Activated CD4-positive, CD25-positive, alpha-beta regulatory T cell treated with anti-CD3 and anti-CD28 coated beads, Interleukin-2, amount 50 U/mL, for 24 hours (primary cell): ENCODE measurements around the gene RPL10.

Source experiments
- ATAC-seq, 2 donors: fragments of 150-1000 bp; cut with Tn5 transposase; one replicate each; pipeline ENCODE4 v1.10.0; 2021; ENCODE audit warnings: mild to moderate bottlenecking in 1 of 2, moderate library complexity in 1 of 2

Gene RPL10

DNA sequence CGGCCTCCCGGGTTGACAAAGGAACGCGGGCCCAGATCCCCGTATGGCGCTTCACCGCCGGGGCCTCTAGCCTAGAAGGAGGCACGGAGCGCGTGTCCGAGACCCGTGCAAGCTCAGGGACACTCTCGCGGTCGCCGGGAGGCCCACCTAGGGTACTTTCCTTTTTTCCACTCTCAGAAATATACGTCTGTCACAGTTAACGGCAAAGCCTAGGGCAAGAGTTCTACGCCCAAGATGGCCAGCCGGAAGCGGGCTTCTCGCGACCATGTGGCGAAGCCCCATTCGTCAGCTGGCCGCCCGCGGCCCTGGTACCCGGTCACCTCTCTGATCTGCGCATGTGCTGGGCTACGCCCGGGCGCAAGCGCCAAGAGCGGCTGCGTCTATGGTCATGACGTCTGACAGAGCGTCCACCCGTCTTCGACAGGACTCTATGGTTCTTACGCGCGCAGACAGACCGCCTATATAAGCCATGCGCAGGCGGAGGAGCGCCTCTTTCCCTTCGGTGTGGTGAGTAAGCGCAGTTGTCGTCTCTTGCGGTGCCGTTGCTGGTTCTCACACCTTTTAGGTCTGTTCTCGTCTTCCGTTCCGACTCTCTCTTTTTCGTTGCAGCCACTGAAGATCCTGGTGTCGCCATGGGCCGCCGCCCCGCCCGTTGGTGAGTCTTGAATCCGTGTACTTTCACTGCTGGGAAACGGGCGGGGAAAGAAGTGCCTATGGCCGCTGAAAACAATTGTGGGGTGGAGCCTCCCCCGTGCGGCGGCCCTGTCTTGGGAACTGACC lies at the start of gene RPL10:
Gene RPL10 (plus strand): TSS at position 490 of the 780 bp plus-strand sequence. CDS start 143 bp downstream, at position 633.
- peak; percentile 74 to 75 for ATAC-seq

DNA sequence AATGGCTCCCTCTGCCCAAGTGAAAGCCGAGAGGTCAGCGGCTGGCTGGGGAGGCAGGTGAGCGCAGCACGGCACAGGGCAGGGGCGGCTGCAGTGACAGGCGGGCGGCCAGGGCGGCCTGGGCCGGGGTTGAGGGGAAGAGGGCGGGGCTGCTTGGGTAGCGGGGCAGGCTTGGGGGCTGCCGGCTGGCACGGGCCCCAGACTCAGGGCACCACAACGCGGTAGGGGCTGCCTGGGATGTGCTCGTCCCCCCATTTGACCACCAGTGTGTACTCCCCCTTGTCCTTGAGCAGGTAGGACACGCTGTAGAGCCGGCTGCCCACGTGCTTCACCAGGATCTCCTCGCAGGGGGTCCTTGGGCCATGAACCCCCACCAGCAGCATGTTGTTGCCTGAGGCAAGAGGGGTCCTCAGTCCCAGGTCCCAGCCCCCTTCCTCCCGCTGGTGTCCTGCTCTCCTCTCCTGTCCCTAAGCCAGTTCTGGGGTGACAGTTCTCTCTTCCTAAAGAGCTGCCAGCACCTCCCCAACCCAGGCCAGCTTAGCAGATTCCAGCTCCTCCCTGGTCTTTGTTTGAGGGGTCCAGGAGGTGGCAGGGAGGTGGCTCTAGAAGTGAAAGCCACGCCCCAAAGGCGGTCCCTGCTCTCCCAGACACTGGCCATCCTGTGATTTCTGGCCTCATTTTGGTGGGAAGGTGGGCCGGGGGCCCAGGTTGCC lies 49.4 kb upstream of the RPL10 start:
- ATAC-seq: no peak

DNA sequence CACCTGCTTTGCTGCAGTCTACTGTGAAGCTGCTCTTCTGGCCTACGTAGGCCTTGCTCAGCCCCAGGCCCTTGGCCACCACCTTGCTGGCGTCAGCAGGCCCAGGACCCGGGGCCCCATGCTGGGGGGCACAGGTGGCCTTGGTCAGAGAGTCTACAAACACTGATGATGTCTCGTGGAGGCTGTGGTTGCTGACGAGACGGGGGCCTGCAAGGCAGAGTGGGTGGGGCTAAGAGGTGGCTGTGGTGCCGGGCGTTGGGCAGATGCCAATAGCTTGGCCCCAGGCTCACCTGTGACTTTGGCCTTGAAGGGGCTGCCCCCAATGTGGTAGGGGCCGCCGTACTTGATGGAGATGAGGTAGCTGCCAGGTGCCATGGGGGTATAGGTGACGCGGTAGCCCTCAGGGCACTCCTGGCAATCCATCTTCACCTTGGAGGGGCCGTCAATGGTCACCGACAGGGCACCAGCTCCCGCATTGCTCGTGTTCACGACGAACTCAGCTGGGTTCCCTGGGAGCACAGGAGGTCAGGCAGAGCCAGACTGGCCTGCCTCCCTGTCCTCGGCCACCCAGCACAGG lies 48.7 kb upstream of the RPL10 start:
- ATAC-seq: no peak

DNA sequence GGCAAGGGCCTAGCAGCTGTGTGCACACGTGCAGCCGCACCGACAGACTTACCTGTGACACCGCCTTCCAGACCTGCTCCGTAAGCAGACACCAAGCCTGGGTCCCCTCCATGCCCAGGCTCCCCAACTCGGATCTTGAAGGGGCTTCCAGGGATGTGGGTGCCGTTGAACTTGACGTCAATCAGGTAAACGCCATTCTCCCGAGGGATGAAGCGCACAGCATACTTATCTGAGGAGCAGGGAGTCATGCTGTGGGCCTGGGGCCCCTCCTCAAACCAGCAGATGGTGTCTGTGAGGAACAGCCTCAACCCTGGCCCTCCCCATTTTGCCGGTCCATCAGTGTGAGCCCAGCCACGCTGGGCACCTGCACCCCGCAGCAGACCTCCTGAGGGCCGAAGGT lies 48.2 kb upstream of the RPL10 start:
- no peak for ATAC-seq

DNA sequence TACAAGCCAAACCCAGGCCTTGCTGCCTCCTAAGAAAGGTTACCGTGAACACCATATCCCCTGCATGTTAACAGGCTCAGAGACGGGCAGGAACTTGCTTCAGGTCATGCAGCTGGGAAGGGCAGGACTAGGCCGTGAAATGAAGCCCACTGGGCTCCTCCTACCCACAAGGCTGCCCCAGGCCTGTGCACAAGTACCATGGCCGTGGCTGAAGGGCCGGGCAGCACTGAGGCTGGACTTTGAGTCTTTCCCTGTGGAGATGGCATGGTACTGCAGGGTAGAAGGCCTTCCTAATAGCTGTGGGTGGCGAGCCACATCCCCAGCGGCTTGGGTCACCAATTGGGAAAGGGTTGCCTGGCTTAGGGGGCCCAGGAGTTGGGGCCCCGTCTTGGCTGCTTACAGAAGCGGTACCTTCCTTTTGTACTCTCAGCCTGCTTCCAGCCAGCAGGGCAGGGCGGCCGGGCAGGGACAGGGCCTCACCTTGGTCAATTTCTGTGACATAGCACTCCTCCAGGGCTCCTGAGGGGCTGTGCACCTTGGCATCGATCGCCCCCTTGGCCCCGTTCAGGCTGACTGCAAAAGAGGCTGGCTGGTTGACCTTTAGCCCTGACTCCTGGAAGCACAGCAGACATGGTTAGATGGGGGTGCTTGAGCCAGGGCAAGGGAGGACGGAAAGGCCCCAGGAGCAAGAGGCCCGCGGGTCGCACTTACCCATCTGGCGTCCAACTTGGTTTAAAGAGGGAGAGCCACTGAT lies 47.6 kb upstream of the RPL10 start:
- ATAC-seq: no peak

DNA sequence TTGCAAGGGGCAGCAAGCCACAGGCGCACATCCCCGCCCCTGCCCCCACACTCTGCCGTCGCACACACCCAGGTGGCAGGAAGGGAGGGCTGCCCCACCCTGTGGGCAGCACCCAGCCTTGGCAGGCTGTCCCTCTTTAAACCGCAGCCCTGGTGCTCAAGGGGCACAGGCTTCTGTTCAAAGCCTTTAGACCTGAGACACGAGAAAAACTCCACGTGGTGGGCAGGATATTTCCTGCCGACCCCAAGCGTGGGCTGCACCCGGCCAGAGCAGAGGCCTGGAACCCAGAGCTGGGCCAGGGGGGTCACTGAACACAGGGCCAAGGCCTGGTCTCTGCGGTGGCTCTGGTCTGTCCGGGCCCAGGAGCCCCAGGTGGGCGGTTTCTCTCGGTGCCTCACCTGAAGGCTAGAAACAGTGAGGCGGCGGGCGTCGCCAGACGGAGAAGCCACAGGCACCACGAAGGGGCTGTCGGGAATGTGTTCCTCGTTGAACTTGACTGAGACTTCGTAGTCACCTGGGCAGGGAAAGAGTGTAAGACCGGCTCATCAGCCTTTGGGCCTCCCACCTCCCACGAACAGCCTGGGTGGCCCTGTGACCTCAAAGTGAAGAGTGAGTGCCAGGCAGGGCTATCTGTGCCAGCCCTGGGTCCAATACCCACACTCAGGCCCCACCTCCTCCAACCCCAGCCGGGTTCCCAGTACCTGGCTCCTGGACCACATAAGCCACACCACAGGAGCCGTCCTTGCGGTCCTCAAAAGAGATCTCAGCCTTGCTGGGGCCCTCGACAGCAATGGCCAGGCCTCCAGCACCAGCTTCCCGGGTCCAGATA lies 46.8 kb upstream of the RPL10 start:
- ATAC-seq: peak; percentile 3 to 7

DNA sequence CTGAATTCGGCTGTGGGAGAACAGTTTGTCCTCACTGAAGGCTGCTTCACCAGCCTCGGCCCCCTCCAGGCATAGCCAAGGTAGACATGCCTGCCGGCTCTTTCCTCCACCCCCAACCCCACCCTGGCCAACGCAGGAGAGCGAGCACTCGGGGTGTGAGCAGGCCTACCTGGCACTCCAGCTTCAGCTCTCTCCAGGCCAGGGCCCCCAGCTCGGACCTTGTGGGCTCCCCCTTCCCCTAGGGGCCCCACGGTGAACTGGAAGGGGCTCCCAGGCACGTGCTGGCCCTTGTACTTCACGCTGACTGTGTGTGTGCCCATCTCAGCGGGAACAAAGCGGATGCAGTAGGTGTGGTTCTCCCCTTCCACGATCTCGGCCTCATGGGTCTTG lies 46.2 kb upstream of the RPL10 start:
- ATAC-seq: no peak

DNA sequence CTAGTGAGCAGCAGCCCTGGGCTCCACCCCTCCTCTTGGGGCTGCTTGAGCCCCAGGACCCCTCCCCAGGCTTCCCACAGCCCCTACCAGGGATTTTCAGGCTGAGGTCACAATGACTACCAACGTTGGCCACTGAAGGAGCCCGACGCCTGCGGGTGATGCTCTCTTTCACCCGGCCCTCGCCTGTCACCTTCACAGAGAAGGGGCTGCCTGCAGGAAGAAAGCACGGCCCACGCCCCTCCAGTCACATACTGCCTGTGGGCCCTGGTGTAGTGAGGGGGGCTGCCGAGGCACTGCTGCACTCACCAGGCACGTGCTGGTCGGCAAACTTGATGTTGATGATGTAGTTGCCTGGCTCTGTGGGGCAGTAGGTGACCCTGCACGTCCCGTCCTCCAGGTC lies 45.7 kb upstream of the RPL10 start:
- no peak for ATAC-seq

DNA sequence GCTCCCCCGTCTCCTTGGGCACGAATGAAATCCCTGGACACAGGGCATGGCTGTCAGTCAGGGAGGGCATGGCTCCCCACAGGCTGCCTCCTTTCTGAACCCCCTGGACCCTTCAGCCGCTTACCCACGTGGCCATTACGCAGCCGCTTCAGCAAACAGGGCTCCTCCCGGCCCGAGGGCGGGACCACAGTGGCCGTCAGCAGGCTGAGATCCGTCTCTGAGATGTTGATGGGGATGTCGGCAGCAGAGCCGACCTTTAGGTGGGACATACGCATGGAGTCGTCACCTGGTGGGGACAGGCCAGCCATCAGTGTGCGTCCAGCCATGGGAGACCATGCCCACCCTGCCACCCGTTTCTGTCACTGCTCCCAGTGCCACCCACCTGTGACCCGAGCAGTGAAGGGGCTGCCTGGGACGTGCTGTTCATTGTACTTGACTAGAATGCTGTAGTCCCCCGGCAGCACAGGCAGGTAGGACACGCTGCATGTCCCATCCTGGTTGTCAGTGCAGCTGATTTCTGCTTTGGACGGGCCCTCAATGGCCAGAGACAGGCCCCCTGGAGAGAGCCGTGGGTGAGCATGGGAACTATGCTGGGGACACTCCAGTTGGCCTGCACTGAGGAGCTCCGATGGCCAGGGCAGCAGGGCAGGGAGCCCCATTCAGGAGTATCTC lies 44.9 kb upstream of the RPL10 start:
- ATAC-seq: no peak

DNA sequence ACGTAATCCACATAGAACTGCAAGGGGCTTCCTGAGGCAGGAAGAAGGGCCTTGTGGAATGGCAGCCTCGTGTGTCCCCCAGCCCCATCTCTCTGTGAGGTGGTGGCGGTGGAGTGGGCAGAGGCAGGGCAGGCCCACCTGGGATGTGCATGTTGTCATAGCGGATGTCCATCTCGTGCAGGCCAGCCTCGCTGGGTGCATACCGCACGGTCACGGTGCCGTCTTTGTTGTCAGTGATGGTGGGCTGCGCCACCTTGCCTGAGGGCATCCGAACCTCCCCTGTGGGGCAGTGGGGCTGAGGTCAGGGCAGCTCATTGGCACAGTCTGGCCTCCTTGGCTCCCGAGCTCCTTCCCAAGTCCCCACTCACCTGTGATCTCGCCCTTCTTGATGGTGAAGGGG lies 44.2 kb upstream of the RPL10 start:
- ATAC-seq: no peak

DNA sequence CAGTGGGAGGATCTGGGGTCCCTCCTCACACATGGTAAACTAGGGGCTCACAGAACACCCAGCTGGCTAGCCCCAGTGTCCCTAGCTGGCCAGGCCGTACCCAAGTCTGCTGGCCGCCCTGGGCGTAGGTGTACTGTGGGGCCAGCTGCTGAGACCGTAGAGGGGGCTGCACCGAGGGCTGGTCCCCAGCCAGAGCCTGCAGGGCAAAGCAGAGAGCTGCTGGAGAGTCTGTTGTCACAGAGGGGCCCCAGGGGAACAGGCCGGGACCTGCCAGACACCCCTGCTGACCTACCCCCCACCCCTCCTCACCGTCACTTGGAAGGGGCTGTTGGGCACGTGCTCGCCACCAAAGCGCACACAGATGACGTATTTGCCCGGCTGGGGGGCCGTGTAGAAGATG lies 43.7 kb upstream of the RPL10 start:
- ATAC-seq: no peak

DNA sequence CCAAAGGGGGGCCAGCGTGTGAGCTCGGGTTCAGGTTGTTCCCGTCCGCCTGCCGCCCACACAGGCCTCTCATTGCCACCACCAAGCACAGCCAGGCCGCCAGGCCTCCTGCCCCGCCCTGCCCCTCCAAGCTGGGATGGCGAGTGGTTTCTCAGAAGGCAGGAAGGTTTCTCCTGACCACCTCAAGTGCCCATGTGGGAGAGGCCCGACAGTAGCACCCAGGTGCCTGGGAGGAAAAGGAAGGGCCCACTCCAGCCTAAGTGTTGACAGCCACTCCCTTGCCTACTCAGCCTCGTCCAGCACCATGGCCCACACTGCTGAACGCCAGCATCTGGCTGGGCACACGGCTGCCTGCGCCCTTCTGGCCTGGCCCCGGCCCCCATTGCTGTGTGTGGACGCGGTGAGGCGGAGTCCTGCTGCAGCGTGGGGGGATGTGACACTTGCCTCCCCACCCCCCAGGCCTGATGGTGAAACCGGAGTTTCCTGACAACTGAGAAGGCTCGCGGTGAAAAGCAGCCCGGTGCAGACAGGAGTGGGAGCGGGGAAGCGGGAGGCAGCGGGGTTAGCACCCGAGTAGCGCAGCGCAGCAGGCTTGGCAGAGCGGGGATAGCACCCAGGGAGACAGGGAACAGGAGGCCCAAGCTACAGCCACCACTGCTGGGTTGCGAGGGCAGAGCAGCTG lies 42.9 kb upstream of the RPL10 start:
- ATAC-seq: no peak

DNA sequence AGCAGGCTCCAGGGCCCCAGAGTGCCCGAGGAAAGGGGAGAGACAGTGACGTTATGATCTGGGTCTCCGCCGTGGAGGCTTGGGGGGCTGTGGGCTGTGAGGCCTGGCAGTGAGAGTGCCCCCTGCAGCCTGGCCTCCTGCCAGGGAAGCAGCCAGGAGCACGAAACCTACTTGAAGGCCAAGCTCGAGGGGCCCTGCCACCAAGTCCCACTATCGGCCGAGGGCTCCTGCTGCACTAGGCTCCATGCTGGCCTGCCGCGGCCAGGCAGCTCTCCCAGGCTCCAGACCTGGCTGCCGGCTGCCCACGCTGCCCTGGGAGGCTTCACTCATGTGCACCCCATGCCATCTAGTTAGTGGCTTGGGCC lies 42.4 kb upstream of the RPL10 start:
- ATAC-seq: no peak

DNA sequence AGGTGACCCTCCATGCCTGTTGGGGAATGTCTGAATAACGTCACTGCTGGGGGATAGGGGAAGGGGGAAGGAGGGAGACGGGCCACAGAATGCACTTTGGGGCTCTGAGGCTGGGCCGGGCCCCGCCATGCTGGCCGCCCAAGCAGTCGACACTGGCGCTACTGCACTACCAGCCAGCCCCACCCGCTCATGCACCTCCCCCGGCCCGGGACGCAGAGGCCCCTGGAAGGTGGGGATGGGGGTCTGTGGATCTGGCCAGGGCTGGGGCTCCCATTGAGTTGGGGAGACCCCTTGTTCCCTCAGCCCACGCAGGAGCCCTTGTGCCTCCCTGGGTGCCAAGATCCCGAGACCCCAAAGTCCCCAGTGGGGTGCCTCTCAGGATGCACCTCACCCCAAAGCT lies 41.6 kb upstream of the RPL10 start:
- ATAC-seq: no peak

DNA sequence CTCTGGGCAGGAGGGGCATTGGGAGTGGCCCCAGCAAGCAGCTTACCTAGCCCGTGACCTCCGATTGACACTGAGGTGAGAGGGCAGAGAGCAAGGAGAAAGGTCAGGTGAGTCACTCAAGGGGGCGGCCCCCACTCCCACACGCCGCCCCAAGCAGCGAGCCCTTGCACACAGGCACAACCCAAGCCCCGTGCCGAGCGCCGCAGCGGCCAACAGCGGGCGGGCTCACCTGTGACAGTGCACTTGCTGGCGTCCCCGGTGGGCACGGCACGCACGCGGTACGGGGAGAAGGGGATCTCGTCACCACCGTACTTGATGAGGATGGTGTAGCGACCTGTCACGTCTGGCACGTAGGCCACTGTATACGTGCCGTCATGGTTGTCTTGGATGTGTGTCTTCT lies 41.0 kb upstream of the RPL10 start:
- peak; percentile 63 to 71 for ATAC-seq

DNA sequence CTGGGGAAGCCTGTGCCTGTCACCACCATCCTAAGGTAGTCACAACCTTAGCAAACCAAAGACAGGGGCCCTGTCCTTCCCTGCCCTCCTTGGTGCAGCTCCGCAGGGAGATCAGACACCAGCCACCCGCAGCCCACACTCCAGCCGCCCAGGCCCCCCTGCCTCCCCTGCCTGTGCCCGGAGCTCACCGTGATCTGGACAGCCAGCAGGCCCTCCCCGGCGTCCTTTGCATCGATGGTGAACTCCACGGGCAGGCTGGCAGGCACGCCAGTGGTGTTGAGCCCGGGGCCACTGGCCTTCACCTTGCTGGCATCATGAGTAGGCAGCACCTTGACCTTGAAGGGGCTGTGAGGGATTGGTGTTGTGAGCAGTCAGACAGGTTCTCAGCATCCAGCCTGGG lies 40.2 kb upstream of the RPL10 start:
- no peak for ATAC-seq

DNA sequence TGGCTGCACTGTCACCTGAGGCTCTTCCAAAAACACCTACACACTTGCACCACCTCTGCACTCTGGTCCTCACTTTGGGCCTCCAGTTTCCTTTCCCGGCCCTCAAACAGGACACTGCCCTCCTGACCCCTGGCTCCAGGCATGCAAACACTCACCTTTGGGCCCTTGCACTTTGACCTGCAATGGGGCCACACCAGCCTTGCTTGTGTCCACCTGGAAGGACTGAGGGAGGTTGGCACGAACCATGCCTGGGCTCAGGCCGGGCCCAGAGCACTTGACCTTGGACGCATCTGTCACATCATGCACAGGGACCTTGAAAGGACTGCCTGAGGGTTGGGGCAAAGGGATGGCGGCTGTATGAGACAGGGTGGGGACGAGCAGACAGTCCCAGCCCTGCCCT lies 39.3 kb upstream of the RPL10 start:
- no peak for ATAC-seq

DNA sequence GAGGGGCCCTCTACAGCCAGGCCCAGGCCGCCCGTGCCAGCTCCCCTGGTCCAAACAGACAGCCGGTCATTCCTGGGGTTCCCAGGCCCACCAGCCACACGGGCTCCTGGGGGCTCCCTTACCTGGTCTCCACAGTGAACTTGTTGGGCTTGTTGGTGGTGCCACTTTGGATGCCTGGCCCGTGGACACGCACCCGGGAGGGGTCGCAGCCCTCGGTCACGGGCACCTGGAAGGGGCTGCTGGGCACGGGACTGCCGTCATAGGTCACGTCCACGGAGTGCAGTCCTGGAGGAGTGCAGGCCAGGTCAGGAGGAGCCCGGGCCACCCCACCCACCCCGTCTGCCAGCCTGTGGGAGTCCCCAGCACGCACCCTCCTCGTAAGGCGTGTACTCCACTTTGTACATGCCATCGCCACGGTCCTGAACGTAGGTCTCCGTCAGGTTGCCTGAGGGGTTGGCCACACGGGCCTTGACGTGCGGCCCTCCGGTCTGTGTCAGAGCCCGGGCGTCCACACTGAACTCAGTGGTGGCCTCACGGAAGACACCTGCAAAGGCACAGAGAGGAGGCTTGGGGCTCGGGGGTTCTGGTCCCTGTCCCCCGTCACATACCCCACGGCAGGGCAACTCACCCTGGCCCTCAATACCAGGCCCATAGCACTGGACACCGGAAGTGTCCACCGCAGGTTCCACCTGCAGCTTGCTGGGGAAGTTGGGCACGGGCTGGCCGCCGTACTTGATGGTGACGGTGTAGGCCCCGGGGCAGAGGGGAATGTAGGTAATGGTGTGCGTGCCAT lies 38.6 kb upstream of the RPL10 start:
- ATAC-seq: no peak

DNA sequence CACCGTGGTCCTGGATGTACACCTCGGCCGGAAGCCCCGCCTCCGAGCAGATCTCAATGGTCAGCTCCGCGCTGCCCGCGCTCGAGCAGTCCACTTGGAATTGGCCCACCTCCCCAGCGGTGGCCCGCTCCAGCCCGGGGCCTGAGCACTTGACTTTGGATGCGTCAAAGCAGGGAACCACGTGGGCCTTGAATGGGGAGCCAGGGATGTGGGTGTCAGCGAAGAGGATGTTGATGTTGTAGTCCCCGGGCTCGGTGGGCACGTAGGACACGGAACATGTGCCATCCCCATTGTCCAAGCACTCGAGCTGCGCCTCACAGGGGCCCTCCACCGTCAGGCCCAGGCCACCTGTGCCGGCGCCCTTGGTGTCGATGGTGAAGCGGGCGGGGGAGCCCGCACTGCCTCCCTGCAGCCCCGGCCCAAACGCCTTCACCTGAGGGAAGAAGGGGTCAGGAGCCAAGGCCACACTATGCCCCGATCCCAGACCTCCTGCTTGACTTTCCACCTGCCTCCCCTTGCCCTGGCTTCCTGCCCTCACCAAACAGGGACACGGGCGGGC lies 37.9 kb upstream of the RPL10 start:
- ATAC-seq: no peak

DNA sequence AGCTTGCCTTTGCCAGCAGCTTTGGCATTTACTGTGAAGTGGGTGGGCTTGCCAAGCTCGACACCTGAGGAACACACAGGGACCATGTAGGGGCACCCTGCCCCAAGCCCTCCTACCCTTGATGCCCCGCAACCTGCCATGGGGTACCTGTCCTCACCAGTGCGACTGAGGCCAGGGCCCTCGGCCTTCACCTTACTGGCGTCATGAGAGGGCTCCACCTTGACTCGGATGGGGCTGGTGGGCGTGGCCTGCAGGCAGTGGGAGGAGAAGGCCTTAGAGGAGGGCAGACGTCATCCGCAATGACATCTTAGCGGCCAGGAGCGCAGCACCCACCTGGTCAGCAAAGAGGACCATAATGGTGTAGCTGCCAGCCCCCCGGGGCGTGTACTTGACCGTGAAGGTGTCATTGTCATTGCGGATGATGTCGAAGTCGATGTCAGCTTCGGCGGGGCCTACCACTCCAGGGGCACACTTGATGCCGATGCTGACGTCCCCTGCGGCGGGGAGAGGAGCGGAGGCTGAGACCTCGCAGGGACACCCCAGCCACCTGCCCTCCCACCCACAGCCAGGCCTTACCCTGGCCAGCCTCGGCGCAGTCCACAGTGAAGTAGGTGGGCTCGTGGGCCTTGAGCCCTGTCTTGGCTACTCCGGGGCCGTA lies 36.0 kb upstream of the RPL10 start:
- no peak for ATAC-seq
